Mucosa of rectum (tissue), 2 donors: ENCODE data around the gene PRRT1B.

Experiments
- H3K27ac ChIP-seq, 2 donors: one replicate each; pipeline ENCODE4 v1.7.0; 2013; ENCODE audit warnings: inconsistent platforms in 2 of 2, low read depth in 2 of 2, low read length in 2 of 2
- H3K27me3 ChIP-seq, 2 donors: one replicate each; pipeline ENCODE4 v1.7.0; 2013; ENCODE audit warnings: low read length in 2 of 2; ENCODE audit not compliant: control insufficient read depth in 2 of 2, insufficient read depth in 2 of 2
- H3K36me3 ChIP-seq, 2 donors: one replicate each; pipeline ENCODE4 v1.7.0; 2013; ENCODE audit warnings: low read length in 2 of 2; ENCODE audit not compliant: control insufficient read depth in 2 of 2, insufficient read depth in 2 of 2
- H3K4me1 ChIP-seq, 2 donors: one replicate each; pipeline ENCODE4 v1.7.0; 2013; ENCODE audit warnings: low read length in 2 of 2, mild to moderate bottlenecking in 1 of 2; ENCODE audit not compliant: control insufficient read depth in 2 of 2, insufficient read depth in 2 of 2
- H3K4me3 ChIP-seq, 2 donors: one replicate each; pipeline ENCODE4 v1.7.0; 2013; ENCODE audit warnings: low read length in 2 of 2
- H3K9ac ChIP-seq, 2 donors: one replicate each; pipeline ENCODE4 v1.7.0; 2013; ENCODE audit warnings: low read length in 2 of 2, low read depth in 1 of 2, mild to moderate bottlenecking in 1 of 2
- H3K9me3 ChIP-seq, 2 donors: one replicate each; pipeline ENCODE4 v1.7.0; 2013; ENCODE audit warnings: low read length in 2 of 2; ENCODE audit not compliant: control insufficient read depth in 2 of 2
- donor health status: healthy.
- donor health status: Normal muscosa, but diverticular disease.

The PRRT1B gene

GRCh38 chr9:131589993-131590392 is 44.7 kb downstream of the PRRT1B start:
- Histone ChIP-seq H3K9ac (no peak overlapping the region), H3K27me3 (no peaks in the 10 kb centered on the region), H3K4me3 (no peak overlapping the region), H3K4me1 (peaks cover 0 to 9% of the 10 kb centered on the region in 2 donors), H3K27ac (no peak overlapping the region), H3K36me3 (peaks cover 40 to 51% of the 10 kb centered on the region in 2 donors), H3K9me3 (no peaks in the 10 kb centered on the region)

GRCh38 chr9:131590449-131590848 is 45.1 kb downstream of the PRRT1B start:
- peaks cover 41 to 55% of the 10 kb centered on the region in 2 donors for H3K36me3 ChIP-seq
- H3K9ac ChIP-seq = no peak overlapping the region
- H3K4me3 ChIP-seq = no peak overlapping the region

DNA sequence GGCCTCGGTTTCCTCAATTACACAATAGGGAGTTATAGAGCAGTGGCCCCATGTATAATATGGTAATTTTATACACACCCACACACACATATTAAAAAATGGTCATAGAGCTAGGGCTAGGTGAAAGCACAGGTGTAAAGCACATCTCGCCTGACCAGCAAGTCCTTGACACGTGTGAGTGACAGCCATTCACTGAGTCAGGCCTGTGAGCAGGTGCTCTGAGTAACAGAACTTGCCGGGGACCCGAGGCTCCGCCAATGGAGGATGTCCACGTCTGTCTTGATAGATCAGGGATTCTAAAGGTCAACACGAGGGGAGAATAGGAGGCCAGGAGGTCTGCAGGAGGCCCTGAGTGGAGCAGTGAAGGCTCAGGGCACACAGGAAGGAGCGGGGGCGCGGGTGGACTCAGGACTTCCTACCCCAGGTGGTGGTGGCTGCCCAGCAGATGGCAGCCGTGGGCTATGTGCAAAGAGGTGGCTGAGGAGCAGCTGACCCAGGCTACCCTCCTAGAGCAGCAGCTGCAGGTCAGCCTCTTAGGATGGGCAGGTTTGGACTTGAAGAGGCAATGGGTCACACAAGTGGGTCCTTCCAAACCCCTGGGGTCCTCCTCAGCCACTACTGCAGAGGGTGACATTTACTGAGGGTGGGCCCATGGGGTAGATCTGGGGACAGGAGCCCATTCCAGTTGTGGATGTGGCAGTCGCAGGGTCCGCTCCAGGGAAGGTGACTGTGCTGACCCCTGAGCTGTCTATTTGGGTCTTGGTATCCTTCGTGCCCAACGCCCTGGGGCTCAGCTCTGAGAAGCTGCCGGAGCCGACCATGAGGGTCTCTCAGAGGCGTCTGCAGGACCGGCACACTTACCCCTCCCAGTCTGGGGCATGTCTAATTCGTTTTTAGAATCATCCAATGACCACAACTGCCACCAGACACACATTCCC is 45.9 kb downstream of the PRRT1B start:
- Histone ChIP-seq H3K27ac (no peak overlapping the region), H3K9me3 (no peaks in the 10 kb centered on the region), H3K4me1 (peaks cover 0 to 5% of the 10 kb centered on the region in 2 donors), H3K9ac (no peak overlapping the region), H3K36me3 (peaks cover 49 to 62% of the 10 kb centered on the region in 2 donors), H3K27me3 (no peaks in the 10 kb centered on the region), H3K4me3 (no peak overlapping the region)

More at GRCh38 chr9:131590449-131590848, 45.1 kb downstream of the PRRT1B start:
- Histone ChIP-seq H3K9me3 (no peaks in the 10 kb centered on the region), H3K4me1 (peaks cover 0 to 7% of the 10 kb centered on the region in 2 donors), H3K27me3 (no peaks in the 10 kb centered on the region), H3K27ac (no peak overlapping the region)

GRCh38 chr9:131591845-131592208 is 46.5 kb downstream of the PRRT1B start:
- no peaks in the 10 kb centered on the region for H3K27me3 ChIP-seq
- no peak overlapping the region for H3K27ac ChIP-seq
- no peak overlapping the region for H3K4me3 ChIP-seq
- H3K9me3 ChIP-seq = no peaks in the 10 kb centered on the region
- no peak overlapping the region for H3K9ac ChIP-seq
- peaks cover 0 to 9% of the 10 kb centered on the region in 2 donors for H3K4me1 ChIP-seq
- H3K36me3 ChIP-seq = peaks cover 55 to 69% of the 10 kb centered on the region in 2 donors

- Histone ChIP-seq H3K9me3 (no peaks in the 10 kb centered on the region), H3K36me3 (peaks cover 57 to 75% of the 10 kb centered on the region in 2 donors), H3K27ac (no peak overlapping the region)
These were observed 47.9 kb downstream of the PRRT1B start for GRCh38 chr9:131593091-131593820.

GRCh38 chr9:131593936-131594665 is 48.8 kb downstream of the PRRT1B start:
- Histone ChIP-seq H3K4me3 (no peak overlapping the region), H3K9ac (no peak overlapping the region), H3K27ac (no peak overlapping the region), H3K4me1 (peaks cover 0 to 10% of the 10 kb centered on the region in 2 donors), H3K9me3 (no peaks in the 10 kb centered on the region), H3K27me3 (no peaks in the 10 kb centered on the region), H3K36me3 (peaks cover 50 to 72% of the 10 kb centered on the region in 2 donors)

More at GRCh38 chr9:131593091-131593820, 47.9 kb downstream of the PRRT1B start:
- Histone ChIP-seq H3K4me1 (peaks cover 0 to 10% of the 10 kb centered on the region in 2 donors), H3K9ac (no peak overlapping the region), H3K4me3 (no peak overlapping the region), H3K27me3 (no peaks in the 10 kb centered on the region)

DNA sequence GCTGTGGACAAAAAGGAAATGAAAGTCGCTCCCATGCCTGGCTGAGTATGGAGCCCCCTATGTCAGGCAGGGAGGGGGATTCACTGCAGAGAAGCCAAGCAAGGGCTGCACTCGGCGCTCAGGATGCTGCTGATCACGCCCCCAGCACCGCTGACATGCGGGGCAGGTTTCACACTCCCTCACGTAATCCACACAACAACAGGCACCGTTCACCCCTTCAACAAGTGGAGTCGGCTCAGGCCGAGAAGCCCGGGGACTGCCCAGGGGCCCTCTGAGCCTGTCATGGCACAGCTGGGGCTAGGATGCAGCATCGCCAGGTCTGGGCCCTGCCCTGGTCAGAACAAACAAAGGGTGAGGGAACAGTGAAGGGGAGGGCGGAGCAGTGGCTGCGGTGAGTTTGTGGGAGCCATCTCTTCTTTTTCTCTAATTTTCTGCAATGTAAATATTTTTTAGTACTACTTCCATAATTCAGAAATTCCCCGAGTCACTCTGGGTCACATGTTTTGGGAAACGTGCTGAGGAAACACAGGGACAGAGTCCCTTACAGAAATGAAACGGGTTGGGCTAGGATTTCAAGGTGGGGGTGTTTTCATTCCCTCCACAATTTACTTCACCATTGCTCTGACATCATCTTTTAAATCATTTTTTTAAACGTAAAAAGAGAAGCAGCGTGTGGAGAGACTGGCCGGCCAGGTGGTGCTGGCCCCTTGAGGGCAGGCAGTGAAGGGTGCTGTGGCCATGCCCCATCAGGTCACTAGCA is 49.8 kb downstream of the PRRT1B start:
- no peak overlapping the region for H3K4me3 ChIP-seq
- peaks cover 48 to 71% of the 10 kb centered on the region in 2 donors for H3K36me3 ChIP-seq
- H3K27ac ChIP-seq = no peak overlapping the region
- H3K9me3 ChIP-seq = no peaks in the 10 kb centered on the region
- H3K9ac ChIP-seq = no peak overlapping the region
- peaks cover 0 to 10% of the 10 kb centered on the region in 2 donors for H3K4me1 ChIP-seq
- H3K27me3 ChIP-seq = no peaks in the 10 kb centered on the region

DNA sequence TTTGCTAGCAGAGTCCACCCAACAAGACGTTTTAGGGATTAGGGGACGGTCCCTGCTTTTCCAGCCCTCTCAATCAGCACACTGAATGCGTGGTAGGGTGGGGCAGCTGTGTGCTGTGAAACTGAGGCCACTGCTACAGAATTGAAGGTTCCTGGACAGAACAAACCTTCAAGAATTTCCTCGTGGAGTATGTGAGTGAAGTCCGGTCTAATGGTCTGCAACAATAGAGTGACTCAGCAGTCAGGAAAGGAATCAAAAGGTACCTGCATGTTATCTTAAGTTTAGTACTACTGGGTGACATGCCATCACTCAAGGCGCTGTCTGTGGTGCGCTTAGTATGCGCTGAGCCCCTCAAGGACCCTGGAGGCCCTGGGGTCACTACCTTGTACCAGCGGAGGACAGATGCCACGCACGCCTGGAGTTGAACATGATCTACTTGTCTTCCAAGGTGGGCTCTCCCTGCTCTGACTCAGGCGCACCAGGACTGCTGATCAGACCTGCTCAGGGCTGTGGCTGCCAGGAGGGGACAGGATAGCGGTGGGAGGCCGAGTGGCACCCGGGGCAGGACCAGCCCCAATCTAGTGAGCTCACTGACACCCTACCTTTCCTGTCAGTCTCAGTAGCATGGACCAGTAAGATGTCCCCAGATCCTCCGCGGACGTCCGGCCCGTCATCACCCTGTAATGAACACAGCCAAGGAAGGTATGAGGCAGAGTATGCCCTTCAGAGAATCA is 50.5 kb downstream of the PRRT1B start:
- H3K27ac ChIP-seq = no peak overlapping the region

GRCh38 chr9:131596430-131596743 is 51.1 kb downstream of the PRRT1B start:
- Histone ChIP-seq H3K4me3 (no peak overlapping the region), H3K27ac (no peak overlapping the region), H3K27me3 (no peaks in the 10 kb centered on the region), H3K4me1 (peaks cover 0 to 4% of the 10 kb centered on the region in 2 donors), H3K36me3 (peaks cover 53 to 72% of the 10 kb centered on the region in 2 donors), H3K9ac (no peak overlapping the region), H3K9me3 (no peaks in the 10 kb centered on the region)

More for the DNA sequence above, 50.5 kb downstream of the PRRT1B start:
- Histone ChIP-seq H3K9me3 (no peaks in the 10 kb centered on the region), H3K36me3 (peaks cover 53 to 71% of the 10 kb centered on the region in 2 donors), H3K4me1 (peaks cover 0 to 6% of the 10 kb centered on the region in 2 donors), H3K4me3 (no peak overlapping the region), H3K9ac (no peak overlapping the region), H3K27me3 (no peaks in the 10 kb centered on the region)
